SKM-1 (cell line): ENCODE measurements around the gene ABCA7.
A peak's percentile ranks its signal among the peaks of the same experiment; 100 is the strongest.

Experiments
- DNase-seq: peaks from one replicate; lab custom pipeline; 2025; ENCODE audit not compliant: unreplicated experiment; lab: John Stamatoyannopoulos, UW

The ABCA7 gene

GRCh38 chr19:1055886-1056620, 16.1 kb downstream of the ABCA7 start:
- no peak for DNase-seq

DNA sequence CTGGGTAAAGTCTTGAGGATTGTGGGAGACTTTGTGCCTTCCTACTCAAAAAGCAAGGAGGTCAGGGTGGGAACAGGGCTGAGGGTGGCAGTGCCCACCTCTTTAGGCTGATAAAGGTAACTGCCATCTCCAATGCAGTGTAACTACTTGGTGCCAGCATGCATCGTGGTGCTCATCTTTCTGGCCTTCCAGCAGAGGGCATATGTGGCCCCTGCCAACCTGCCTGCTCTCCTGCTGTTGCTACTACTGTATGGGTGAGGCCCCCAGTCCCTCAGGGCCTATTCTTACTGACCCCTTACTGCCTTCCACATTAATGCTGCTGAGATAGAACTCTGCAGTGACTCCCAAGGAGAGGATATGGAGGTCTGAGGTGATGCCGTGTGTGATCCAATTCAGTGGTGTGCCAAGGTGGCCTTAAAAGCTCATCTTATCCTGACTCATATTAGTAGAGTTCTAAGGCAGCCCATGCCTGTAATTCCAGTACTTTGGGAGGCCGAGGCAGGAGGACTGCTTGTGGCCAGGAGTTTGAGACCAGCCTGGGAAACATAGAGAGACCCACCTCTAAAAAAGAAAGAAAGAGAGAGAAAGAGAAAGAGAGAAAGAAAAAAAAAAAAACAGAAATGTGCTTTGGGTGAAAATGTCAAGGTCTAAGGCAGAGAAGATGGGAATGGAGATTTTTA, 17.4 kb downstream of the ABCA7 start:
- no peak for DNase-seq

DNA sequence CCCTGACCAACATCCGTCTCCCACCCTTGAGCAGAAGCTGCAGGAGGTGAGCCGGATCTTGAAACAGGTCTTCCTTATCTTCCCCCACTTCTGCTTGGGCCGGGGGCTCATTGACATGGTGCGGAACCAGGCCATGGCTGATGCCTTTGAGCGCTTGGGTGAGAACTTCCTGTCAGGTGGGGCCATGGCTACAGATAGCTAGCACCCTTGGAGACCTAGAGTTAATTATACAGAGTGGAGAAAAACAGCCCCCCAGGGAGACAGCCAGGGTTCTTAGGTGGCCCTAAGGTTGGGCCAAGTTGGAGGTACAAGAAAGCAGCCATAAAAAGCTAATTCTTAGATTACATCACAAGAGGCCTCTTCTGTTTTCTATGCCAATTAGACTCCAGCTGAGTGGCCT, 18.2 kb downstream of the ABCA7 start:
- no peak for DNase-seq

GRCh38 chr19:1060689-1061088, 20.8 kb downstream of the ABCA7 start:
- DNase-seq: no peak

GRCh38 chr19:1061987-1062386, 22.1 kb downstream of the ABCA7 start:
- DNase-seq: no peak

GRCh38 chr19:1062387-1063029, 22.6 kb downstream of the ABCA7 start:
- DNase-seq: peak; percentile 53

DNA sequence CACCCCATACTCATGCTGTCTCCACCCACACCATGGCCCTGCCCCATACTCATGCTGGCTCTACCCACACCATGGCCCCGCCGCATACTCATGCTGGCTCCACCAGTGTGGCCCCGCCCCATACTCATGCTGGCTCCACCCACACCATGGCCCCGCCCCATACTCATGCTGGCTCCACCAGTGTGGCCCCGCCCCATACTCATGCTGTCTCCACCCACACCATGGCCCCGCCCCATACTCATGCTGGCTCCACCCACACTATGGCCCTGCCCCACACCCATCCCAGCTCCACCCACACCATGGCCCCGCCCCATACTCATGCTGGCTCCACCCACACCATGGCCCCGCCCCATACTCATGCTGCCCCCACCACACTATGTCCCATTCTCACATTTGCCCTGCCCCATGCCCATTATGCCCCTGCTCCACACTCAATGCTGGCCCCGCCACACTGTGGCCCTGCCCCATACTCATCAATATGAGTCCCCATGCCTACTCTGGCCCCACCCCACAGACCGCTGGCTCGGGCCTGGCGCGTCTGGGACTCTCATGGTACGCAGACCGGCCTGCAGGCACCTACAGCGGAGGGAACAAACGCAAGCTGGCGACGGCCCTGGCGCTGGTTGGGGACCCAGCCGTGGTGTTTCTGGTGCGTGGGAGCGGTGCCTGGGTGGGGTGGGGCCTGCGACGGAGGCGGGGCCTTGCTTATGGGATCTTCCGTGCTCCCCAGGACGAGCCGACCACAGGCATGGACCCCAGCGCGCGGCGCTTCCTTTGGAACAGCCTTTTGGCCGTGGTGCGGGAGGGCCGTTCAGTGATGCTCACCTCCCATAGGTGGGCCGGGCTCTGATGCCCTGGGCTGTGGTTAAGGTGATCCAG, 23.4 kb downstream of the ABCA7 start:
- peak; percentile 53 for DNase-seq

GRCh38 chr19:1063909-1064660, 24.2 kb downstream of the ABCA7 start:
- no peak for DNase-seq

DNA sequence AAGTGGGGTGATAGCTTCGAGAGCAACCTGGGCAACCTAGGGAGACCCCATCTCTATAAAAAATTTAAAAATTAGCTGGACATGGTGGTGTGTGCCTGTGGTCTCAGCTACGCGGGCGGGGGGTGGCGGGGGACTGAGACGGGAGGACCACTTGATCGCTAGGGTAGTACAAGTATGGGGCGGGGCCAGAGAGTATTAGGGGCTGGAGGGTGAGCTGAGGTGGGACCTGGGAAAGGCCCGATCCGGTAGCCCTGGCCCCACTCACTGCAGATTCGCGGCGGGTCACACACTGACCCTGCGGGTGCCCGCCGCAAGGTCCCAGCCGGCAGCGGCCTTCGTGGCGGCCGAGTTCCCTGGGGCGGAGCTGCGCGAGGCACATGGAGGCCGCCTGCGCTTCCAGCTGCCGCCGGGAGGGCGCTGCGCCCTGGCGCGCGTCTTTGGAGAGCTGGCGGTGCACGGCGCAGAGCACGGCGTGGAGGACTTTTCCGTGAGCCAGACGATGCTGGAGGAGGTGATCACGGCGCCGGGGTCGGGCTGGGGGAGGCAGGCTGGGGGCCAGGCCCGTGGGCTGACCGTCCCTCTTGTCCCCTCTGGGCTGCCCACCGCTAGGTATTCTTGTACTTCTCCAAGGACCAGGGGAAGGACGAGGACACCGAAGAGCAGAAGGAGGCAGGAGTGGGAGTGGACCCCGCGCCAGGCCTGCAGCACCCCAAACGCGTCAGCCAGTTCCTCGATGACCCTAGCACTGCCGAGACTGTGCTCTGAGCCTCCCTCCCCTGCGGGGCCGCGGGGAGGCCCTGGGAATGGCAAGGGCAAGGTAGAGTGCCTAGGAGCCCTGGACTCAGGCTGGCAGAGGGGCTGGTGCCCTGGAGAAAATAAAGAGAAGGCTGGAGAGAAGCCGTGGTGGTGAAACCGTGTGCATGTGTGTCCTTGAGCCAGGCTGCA, 25.0 kb downstream of the ABCA7 start:
- no peak for DNase-seq

DNA sequence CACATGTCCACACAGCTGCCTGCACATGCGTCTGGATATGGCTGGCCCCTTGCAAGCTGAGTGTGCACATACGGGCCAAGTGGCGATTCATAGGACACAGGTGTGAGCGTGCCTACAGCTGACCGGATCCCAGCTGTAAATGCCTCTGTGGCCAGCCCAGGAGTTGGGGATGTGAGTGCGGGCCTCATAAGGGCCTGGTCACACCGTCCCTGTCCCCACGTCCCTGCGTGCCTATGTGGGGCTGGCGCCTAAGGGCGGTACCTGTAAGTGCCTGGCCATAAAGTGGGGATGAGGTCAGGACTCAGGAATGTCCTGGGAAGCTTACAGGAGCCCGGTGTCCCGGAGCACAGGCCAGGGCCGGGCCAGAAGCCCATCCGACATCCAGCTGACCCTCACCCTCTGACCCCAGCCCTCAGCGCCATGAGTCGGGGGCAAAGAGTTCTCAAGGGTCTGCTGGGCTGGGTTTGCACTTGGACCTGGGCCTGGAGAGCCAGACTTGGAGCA, 25.8 kb downstream of the ABCA7 start:
- DNase-seq: no peak

DNA sequence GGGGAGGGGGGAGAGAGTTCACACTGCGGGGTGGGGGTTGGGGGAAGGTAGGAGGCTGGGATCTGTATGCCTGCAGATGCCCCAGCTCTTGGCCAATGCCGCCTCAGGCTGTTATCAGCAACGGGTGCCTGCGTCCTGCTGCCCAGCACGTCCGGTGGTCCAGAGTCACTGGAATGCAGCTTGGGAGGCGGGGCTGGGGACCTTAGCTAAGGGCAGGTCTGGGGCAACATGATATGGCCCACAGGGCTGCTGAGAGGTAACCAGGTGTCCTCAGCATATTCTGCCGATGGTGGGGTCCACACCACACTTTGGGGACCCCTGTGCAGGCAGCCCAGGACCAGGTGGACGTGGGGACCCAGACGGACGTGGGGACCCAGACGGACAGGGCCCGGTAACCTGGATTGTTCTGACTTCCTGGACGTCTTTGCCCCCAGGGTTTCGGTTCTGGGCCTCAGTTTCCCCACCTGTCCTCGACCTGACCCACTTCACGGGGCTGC, 26.4 kb downstream of the ABCA7 start:
- no peak for DNase-seq

- DNase-seq: peak; percentile 29
Measured at GRCh38 chr19:1066748-1067340, 26.9 kb downstream of the ABCA7 start, which contains the start of gene ARHGAP45. ARHGAP45 (plus strand) TSS chr19:1067167; CDS start chr19:1067406, 239 bp downstream.

- no peak for DNase-seq
Measured at GRCh38 chr19:1067341-1067957, 27.5 kb downstream of the ABCA7 start.

DNA sequence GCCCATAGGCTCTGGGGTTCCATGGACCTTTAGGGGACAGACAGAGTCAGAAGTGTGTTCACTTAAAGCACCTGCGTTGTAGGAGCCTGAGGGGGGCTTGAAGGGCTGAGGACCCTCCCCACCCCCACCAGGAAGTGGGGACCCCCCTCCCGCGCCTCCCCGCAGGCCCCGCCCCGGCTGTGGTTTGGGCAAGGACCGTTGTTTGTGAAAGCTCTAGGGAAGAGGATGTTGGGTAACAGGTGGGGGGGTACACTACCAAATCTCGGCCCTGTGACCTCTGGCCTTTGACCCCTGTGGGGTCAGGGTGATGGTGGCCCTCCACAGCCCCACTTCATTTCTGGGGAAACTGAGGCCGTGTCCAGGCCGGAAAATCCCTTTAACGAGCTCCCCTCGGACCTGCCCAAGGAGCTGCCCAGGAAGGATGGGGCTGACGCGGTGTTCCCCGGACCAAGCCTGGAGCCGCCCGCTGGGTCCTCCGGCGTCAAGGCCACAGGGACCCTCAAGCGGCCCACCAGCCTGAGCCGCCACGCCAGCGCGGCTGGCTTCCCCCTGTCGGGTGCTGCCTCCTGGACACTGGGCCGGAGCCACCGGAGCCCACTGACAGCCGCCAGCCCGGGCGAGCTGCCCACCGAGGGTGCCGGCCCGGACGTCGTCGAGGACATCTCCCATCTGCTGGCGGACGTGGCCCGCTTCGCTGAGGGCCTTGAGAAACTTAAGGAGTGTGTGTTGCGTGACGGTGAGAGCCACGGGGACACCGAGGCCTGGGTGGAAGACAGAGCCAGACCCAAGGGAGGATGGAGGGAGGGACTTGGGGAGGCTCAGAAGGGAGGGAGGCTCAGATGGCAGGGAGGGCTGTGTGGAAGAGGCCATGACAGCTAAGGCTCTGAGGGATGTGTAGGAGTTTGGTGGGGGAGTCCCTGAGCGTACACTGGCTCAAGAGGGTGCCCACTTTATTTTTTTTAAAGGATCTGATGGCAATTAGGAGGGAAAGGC, 28.4 kb downstream of the ABCA7 start:
- peak; percentile 36 for DNase-seq

GRCh38 chr19:1069009-1069779, 29.3 kb downstream of the ABCA7 start:
- peak; percentile 86 for DNase-seq

- no peak for DNase-seq
Measured at GRCh38 chr19:1070576-1070930, 30.6 kb downstream of the ABCA7 start.
